GM23338 (cell line): ENCODE measurements around the gene GSS.

Source experiments
- CREB1 ChIP-seq: fragments of 250-450 bp; sonication (Bioruptor Pico); IDR thresholded peaks from 2 replicates; pipeline ENCODE4 v1.5.0; 2020; ENCODE audit warnings: low read depth, mild to moderate bottlenecking, moderate library complexity
- CTCF ChIP-seq, 2 experiments: fragments of 200-600 bp in 1 of 2; sonication (generic) in 1 of 2; conservative IDR thresholded peaks; 2 replicates each; pipeline versions ENCODE4 v1.5.1 to v1.6.1; 2016 to 2017; ENCODE audit warnings: antibody characterized with exemption in 2 of 2, low read depth in 2 of 2, mild to moderate bottlenecking in 2 of 2, moderate library complexity in 1 of 2
- ETS1 ChIP-seq: IDR thresholded peaks from 2 replicates; pipeline ENCODE4 v1.6.1; 2016; ENCODE audit warnings: antibody characterized with exemption
- EZH2 ChIP-seq: fragments of 200-600 bp; sonication (generic); IDR thresholded peaks from one replicate; pipeline ENCODE4 v1.8.0; 2017; ENCODE audit warnings: antibody characterized with exemption, mild to moderate bottlenecking, low read depth; ENCODE audit not compliant: unreplicated experiment
- EZH2phosphoT487 ChIP-seq: fragments of 200-600 bp; sonication (generic); IDR thresholded peaks from one replicate; pipeline ENCODE4 v1.8.1; 2018; ENCODE audit warnings: antibody characterized with exemption; ENCODE audit not compliant: unreplicated experiment
- JUNB ChIP-seq: IDR thresholded peaks from one replicate; pipeline ENCODE4 v1.6.1; 2016; ENCODE audit warnings: antibody characterized with exemption; ENCODE audit not compliant: unreplicated experiment
- POLR2AphosphoS5 ChIP-seq: IDR thresholded peaks from 2 replicates; pipeline ENCODE4 v1.6.1; 2016; ENCODE audit warnings: antibody characterized with exemption, low read depth
- REST ChIP-seq: IDR thresholded peaks from one replicate; pipeline ENCODE4 v1.6.1; 2018; ENCODE audit warnings: antibody characterized with exemption; ENCODE audit not compliant: unreplicated experiment
- STAT1 ChIP-seq: IDR thresholded peaks from one replicate; pipeline ENCODE4 v1.6.1; 2016; ENCODE audit warnings: antibody characterized with exemption; ENCODE audit not compliant: unreplicated experiment
- ZNF114 ChIP-seq: fragments of 250-450 bp; sonication (Bioruptor Pico); IDR thresholded peaks from 2 replicates; pipeline ENCODE4 v1.5.0; 2020; ENCODE audit warnings: mild to moderate bottlenecking, moderate library complexity
- ZNF331 ChIP-seq: fragments of 250-450 bp; sonication (Bioruptor Pico); IDR thresholded peaks from 2 replicates; pipeline ENCODE4 v1.5.0; 2020; ENCODE audit warnings: low read depth, mild to moderate bottlenecking, moderate library complexity

GRCh38 chr20:34951252-34951651 lies 4.4 kb downstream of the GSS start:
- TF ChIP-seq EZH2phosphoT487 (no peak), CTCF (conservative IDR thresholded peaks at IDR 0.05; ENCODE audit: low read depth in 2 of 2) (no peak), JUNB (no peak), EZH2 (no peak), POLR2AphosphoS5 (no peak), ZNF114 (CRISPR knock-in tag) (no peak), REST (no peak), ZNF331 (CRISPR knock-in tag) (no peak), CREB1 (no peak), STAT1 (no peak), ETS1 (no peak)
